ENCODE results near the gene PSD4.
"Not testable (repeated sequence)": the region's sequence is repeated elsewhere in the genome, so short reads cannot be mapped to it uniquely, and the experiment has no call there.

DNA sequence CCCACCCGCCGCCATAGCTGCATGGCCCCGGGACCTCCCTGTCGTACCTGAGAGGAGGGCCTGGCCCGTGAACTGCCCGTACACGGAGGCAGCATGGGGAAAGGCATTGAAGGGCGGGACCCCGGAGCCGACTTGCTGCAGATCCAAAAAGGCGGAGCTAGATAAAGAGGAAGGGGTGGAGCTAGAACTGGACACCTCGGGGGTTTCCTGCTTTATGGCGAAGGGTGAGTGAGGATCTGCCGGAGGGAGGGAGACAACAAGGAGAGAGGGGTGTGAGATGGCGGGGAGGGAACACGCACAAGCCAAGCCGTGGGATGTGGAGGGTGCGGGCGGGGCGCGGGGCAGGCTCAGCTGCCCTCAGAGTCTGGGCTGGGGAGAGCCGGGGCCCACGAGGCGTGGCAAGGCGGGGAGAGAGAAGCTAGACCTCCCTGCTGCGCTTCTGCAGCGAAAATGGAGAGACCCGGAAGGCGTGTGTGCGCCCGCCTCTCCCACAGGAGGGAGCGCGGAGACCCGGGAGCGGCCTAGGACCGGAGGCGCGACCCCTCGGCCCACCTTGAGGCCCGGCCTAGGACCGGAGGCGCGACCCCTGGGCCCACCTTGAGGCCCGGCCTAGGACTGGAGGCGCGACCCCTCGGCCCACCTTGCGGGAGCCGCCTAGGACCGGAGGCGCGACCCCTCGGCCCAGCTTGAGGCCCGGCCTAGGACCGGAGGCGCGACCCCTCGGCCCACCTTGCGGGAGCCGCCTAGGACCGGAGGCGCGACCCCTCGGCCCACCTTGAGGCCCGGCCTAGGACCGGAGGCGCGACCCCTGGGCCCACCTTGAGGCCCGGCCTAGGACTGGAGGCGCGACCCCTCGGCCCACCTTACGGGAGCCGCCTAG is 61.8 kb downstream of the PSD4 start:
- TF ChIP-seq POLR2A (IDR thresholded peaks at IDR 0.05), result peak in 2 of 4 donors; percentile 20 to 31
- not testable (repeated sequence) for TF ChIP-seq CTCF (IDR thresholded peaks at IDR 0.05)

Data from esophagus squamous epithelium (tissue), 4 donors.